Medulla oblongata (tissue), 1 donor: ENCODE data around the gene IFI27L1.

Experiments
- DNase-seq: peaks from one replicate; pipeline ENCODE4 v3.0.0-alpha.2; 2015; ENCODE audit errors: extremely low spot score

Gene IFI27L1

GRCh38 chr14:94132285-94132887 lies 51.3 kb downstream of the IFI27L1 start:
- DNase-seq, result peak; percentile 91

GRCh38 chr14:94135476-94135875 lies 54.4 kb downstream of the IFI27L1 start:
- DNase-seq, result no peak

DNA sequence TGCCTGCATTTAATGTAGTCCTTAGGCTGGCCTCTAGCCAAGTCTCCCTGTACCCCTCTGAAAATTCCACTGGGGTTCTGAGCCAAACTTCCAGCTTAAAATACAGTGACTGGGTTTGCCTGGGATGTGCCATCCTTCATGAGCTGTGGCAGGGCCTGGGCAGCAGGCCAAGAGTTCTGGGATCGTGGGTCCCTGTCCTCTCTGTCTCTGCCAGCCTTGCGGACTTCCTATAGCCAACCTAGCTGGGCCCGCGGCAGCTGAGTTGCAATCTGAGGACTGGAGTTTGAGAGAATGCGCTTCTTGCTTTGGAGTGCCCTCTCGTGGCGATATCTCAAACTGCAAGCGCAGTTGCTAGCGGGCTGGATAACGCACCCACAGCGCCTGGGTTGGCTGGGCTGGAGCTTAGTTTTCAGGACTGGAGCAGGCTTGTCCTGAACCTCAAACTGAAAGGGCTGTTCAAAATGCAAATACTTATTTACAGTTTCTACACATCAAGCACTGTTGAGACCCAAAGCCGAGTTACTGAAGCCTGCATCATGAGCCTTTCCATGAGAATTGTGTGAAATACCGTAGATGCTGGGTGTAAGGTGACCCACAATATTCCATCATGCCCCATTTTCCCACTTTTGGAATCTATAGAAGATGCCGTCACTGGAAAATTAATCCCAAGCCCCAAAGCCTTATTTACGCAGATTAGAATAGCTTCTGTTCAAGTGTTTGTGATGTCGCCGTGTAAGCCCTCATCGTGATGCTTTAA lies 55.6 kb downstream of the IFI27L1 start:
- peak; percentile 92 for DNase-seq

DNA sequence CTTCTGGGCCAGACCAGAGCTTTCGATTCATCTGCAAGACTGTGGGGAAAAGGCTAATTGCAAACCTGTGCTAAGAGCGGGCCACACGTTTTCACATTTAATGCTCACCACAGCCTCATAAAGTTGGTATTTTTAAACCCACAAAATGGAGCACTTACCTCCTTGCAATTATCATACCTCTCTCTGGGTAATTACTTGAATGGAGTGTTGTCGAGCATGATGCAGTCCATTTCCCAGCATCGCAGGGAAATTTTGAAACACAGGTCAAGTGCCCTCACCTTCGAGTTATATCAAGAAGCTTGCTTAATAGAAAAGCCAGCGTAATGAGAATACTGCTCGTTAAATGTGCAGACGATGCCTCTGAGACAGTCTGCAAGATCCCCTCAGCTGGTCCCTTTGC lies 57.1 kb downstream of the IFI27L1 start:
- DNase-seq, result no peak

GRCh38 chr14:94139006-94139405 lies 57.9 kb downstream of the IFI27L1 start:
- no peak for DNase-seq

DNA sequence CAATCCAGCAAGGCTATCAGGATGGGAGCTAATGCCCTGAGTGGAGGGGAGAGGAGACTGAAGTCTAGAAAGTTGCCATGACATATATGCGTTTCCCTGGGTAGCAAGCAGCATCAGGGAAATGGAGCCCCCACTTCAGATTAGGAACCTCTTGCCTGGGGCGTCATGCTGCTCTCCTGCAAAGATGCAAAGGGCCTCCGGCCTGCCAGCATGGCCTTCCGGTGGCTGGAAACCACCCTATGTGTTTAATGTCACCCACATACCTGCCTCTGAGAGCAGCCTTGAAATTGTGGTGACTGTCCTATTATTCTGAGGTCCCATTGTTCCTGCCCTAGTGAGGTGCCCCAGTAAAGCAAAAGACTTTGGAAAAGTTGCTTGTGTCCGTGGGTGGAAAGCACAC lies 58.3 kb downstream of the IFI27L1 start:
- DNase-seq, result no peak

- no peak for DNase-seq
Measured at GRCh38 chr14:94142247-94142646, 61.1 kb downstream of the IFI27L1 start.

DNA sequence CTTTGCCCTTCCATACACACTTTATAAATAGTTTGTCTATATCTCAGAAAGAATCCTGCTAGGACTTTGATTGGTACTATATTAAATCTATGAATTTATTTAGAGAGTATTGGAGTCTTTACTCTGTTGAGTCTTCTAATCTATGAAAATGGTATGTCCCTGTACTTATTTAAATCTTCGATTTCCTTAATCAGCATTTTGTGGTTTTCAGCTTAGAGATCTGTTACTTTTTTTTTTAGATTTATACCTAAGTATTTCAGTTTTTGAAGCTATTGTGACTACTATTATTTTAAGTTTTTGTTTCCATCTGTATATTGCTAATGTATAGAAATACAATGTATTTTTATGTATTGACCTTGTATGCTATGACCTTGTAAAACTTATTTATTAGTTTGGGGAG lies 61.7 kb downstream of the IFI27L1 start:
- DNase-seq, result no peak

DNA sequence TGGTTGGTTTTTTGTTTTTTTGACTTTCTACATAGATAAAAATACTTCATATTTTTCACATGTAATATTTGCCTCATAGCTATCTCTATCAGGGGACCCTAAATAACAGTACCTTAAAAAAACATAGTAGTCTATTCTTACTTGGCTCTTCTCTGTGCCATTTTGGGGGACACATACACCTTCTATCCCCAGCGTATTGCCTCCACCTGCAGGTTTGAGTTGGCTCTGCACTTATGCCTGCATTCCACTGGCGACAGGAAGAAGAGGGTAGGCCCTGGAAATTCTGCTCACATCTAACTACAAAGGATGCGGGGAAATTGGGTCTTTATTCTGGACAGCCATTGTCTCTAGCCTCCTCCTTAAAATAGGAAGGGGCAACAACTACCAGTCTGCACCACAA lies 62.1 kb downstream of the IFI27L1 start:
- no peak for DNase-seq

DNA sequence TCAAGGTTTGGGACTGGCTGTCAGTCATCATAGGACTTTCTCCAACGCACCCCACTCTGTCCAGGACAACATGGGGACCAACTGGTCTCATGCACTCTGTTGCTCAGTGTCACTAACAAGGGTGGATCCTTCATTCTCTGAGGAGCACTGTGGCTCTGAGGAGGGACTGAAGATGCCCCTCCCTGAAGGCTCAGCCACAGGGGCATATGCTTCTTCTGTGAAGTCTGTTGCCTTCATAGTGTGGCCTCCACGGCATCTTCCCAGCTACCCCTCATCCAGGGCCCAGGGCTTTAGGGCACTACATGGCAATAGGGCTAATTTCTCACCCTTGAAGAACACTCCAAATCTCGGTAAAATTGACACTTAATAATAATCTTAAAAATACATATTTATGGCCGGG lies 62.6 kb downstream of the IFI27L1 start:
- DNase-seq, result no peak

- peak; percentile 21 for DNase-seq
Measured at GRCh38 chr14:94144765-94145164, 63.7 kb downstream of the IFI27L1 start.

- DNase-seq, result no peak
Measured at GRCh38 chr14:94145902-94146527, 64.9 kb downstream of the IFI27L1 start.
